HUDEP-2 (cell line): ENCODE data around the gene ZBTB1.
A peak's percentile ranks its signal among the peaks of the same experiment; 100 is the strongest.
"Not testable (repeated sequence)": the region's sequence is repeated elsewhere in the genome, so short reads cannot be mapped to it uniquely, and the experiment has no call there.

Source experiments
- DNase-seq, 76 experiments: peaks; one replicate each; lab custom pipeline; 2025; ENCODE audit not compliant: unreplicated experiment in 76 of 76; lab: John Stamatoyannopoulos, UW

Gene ZBTB1

DNA sequence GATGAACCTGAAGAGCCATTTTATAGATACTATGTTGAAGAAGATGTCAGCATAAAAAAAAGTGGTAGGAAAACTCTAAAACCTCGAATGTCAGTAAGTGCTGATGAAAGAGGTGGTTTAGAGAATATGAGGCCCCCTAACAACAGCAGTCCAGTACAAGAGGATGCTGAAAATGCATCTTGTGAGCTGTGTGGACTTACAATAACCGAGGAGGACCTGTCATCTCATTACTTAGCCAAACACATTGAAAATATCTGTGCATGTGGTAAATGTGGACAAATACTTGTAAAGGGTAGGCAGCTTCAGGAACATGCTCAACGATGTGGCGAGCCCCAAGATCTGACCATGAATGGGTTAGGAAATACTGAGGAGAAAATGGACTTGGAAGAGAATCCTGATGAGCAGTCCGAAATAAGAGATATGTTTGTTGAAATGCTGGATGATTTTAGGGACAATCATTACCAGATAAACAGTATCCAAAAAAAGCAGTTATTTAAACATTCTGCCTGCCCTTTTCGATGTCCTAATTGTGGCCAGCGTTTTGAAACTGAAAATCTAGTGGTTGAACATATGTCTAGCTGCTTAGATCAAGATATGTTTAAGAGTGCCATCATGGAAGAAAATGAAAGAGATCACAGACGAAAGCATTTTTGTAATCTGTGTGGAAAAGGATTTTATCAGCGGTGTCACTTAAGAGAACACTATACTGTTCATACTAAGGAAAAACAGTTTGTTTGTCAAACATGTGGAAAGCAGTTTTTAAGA lies 18.2 kb downstream of the ZBTB1 start:
- no peak for DNase-seq

DNA sequence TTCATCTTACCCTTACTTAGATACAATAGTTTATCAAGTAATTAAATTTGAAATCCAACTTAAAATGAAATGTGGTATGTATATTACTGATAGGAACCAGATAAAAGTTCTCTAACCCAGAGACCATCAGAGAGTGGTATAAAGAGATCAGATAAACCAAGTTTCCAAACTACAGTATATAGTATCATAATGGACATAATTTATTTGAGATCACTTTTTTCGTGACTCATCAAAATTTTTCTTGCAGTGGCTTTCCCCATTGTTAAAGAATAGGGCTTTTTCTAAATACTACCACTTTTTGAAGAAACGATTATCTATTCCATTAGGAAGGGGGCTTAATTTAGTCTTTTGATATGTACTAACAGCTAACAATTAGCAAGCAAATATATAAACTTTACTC lies 20.8 kb downstream of the ZBTB1 start:
- no peak for DNase-seq

DNA sequence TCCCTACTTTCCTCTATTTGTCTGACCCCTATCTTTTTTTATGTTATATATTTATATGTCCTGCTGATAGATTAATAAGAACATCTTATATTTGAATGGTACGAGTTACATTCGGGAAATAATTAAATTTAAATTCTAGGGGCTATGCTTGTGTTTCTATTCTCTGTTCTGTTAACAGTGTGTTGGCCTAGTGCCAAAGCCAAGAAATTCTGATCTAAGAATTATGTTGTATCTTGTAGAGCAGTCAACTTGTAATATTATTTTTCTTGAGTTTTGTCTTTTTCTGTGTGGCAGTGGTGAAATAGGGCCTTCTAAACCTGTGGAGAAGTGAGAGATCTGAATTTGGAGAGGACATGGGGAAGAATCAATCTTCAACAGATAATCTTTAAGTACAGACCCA lies 27.0 kb downstream of the ZBTB1 start:
- no peak for DNase-seq

GRCh38 chr14:64536488-64537245 lies 32.1 kb downstream of the ZBTB1 start:
- DNase-seq, result no peak

DNA sequence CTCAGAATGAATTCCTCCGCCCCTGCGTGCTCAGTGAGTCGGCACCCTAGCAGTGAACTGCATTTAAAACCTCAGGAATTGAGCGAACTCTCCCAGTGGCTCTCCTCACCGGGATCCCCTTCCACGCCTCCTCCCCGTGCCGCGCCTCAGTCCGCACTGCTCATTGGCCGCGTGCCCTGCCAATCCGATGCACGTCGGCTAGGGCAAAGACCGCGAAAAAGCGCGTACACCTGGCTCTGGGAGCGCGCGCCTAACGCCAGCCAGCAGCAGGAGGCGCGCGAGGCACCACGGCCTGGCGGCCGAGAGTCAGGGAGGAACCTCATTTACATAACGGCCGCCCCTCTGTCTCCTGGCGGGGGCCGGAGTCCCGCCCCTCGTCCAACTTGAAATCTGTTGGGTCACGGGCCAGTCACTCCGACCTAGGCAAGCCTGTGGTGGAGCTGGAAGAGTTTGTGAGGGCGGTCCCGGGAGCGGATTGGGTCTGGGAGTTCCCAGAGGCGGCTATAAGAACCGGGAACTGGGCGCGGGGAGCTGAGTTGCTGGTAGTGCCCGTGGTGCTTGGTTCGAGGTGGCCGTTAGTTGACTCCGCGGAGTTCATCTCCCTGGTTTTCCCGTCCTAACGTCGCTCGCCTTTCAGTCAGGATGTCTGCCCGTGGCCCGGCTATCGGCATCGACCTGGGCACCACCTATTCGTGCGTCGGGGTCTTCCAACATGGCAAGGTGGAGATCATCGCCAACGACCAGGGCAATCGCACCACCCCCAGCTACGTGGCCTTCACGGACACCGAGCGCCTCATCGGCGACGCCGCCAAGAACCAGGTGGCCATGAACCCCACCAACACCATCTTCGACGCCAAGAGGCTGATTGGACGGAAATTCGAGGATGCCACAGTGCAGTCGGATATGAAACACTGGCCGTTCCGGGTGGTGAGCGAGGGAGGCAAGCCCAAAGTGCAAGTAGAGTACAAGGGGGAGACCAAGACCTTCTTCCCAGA lies 35.9 kb downstream of the ZBTB1 start, which contains the start of gene HSPA2:
Gene HSPA2 (plus strand): TSS at position 534 of the 995 bp plus-strand sequence. CDS start 109 bp downstream, at position 643.
- DNase-seq, result peak; percentile 45 to 100 (median 98)

DNA sequence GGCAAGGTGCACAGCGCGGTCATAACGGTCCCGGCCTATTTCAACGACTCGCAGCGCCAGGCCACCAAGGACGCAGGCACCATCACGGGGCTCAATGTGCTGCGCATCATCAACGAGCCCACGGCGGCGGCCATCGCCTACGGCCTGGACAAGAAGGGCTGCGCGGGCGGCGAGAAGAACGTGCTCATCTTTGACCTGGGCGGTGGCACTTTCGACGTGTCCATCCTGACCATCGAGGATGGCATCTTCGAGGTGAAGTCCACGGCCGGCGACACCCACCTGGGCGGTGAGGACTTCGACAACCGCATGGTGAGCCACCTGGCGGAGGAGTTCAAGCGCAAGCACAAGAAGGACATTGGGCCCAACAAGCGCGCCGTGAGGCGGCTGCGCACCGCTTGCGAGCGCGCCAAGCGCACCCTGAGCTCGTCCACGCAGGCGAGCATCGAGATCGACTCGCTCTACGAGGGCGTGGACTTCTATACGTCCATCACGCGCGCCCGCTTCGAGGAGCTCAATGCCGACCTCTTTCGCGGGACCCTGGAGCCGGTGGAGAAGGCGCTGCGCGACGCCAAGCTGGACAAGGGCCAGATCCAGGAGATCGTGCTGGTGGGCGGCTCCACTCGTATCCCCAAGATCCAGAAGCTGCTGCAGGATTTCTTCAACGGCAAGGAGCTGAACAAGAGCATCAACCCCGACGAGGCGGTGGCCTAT lies 36.8 kb downstream of the ZBTB1 start:
- no peak for DNase-seq

DNA sequence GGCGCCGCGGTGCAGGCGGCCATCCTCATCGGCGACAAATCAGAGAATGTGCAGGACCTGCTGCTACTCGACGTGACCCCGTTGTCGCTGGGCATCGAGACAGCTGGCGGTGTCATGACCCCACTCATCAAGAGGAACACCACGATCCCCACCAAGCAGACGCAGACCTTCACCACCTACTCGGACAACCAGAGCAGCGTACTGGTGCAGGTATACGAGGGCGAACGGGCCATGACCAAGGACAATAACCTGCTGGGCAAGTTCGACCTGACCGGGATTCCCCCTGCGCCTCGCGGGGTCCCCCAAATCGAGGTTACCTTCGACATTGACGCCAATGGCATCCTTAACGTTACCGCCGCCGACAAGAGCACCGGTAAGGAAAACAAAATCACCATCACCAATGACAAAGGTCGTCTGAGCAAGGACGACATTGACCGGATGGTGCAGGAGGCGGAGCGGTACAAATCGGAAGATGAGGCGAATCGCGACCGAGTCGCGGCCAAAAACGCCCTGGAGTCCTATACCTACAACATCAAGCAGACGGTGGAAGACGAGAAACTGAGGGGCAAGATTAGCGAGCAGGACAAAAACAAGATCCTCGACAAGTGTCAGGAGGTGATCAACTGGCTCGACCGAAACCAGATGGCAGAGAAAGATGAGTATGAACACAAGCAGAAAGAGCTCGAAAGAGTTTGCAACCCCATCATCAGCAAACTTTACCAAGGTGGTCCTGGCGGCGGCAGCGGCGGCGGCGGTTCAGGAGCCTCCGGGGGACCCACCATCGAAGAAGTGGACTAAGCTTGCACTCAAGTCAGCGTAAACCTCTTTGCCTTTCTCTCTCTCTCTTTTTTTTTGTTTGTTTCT lies 37.6 kb downstream of the ZBTB1 start:
- peak in 2 of 76 experiments; percentile 2 to 5 for DNase-seq

DNA sequence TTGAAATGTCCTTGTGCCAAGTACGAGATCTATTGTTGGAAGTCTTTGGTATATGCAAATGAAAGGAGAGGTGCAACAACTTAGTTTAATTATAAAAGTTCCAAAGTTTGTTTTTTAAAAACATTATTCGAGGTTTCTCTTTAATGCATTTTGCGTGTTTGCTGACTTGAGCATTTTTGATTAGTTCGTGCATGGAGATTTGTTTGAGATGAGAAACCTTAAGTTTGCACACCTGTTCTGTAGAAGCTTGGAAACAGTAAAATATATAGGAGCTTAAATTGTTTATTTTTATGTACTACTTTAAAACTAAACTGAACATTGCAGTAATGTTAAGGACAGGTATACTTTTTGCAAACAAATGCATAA lies 38.2 kb downstream of the ZBTB1 start:
- DNase-seq, result no peak

- no peak for DNase-seq
Observed at GRCh38 chr14:64544607-64545312, 40.2 kb downstream of the ZBTB1 start.

GRCh38 chr14:64549016-64549415 lies 44.4 kb downstream of the ZBTB1 start:
- DNase-seq, result no peak

- peak in 37 of 76 experiments; percentile 2 to 49 (median 25) for DNase-seq
Observed at GRCh38 chr14:64549791-64550620, 45.4 kb downstream of the ZBTB1 start, which contains the start of gene PPP1R36. TSS of gene PPP1R36 (plus strand) at chr14:64549961. CDS start at chr14:64549998, 37 bp downstream.

- DNase-seq, result no peak
Observed at GRCh38 chr14:64550621-64551333, 46.2 kb downstream of the ZBTB1 start.

DNA sequence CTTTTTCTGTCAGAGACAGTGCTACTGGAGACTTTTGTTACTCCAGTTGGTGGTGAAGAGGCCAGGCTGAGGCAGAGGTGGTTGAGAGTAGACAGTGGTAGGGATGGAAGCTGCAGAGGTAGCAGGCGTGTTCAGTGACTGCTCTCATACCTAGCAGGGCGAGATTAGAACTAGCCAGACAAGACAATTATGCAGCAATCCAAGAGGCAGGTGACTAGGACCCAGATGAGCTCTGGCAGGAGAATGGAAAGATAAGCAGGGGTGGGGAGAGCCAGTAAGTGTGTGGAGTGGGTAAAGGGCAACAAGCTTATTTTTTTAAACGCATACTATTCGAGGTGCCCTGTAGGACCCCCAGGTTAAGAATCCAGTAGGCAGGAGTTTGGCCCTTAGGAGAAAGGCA lies 50.0 kb downstream of the ZBTB1 start:
- no peak for DNase-seq

- no peak for DNase-seq
Observed at GRCh38 chr14:64556526-64556925, 52.0 kb downstream of the ZBTB1 start.

DNA sequence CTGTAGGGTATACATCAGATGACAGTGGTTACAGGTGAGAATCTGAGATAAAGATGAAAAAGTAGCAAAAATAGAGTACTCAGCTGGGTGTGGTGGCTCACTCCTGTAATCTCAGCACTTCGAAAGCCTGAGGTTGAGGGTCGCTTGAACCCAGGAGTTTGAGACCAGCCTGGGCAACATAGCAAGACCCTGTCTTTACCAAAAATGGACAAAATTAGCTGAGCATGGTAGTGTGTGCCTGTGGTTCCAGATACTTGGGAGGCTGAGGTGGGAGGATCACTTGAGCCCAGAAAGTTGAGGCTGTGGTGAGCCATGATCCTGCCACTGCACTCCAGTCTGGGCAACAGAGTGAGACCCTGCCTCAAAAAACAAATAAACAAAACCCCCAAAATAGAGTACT lies 53.6 kb downstream of the ZBTB1 start:
- not testable (repeated sequence) for DNase-seq

DNA sequence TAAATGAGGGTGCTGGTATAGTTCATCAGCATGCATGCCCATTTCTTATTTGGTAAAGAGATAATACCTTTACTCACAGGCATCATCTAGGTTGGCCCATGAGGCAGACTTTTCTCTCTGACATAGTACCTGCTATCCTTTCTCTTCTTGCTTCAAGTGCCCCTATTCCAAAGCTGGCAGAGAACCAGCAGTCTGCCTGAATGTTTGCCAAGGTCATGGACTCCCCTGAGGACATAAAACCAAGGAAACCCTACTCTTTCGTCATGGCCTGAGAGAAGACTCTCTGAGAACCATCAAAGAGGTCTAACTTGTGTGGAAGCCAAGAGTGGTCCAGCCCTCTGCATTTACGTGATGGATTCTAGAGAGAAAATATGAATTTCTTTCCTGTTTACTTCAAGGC lies 57.1 kb downstream of the ZBTB1 start:
- no peak for DNase-seq

- DNase-seq, result no peak
Observed at GRCh38 chr14:64562436-64562835, 57.9 kb downstream of the ZBTB1 start.
